GM23338 (cell line): ENCODE data around the gene KISS1. TPM values are rescaled to one million over a fixed set of nuclear protein-coding genes. Genes with fewer than 3 reads are reported as not detected.
A peak's percentile ranks its signal among the peaks of the same experiment; 100 is the strongest.

Experiments
- ATAC-seq: fragments of 200-7000 bp; cut with Tn5 transposase; 3 replicates; pipeline ENCODE4 v1.9.1; 2020
- DNase-seq: peaks from one replicate; pipeline ENCODE4 v3.0.0-alpha.2; 2015; ENCODE audit warnings: low spot score
- H2AFZ ChIP-seq: fragments of 200-600 bp; sonication (generic); 2 replicates; pipeline ENCODE4 v1.8.0; 2016; ENCODE audit warnings: antibody characterized with exemption, mild to moderate bottlenecking, moderate library complexity
- H3F3A ChIP-seq: fragments of 200-600 bp; sonication (generic); replicated peaks from 2 replicates; pipeline ENCODE4 v1.8.0; 2017; ENCODE audit warnings: antibody characterized with exemption, mixed run types, low read depth
- H3K27ac ChIP-seq: fragments of 200-600 bp; sonication (generic); 2 replicates; pipeline ENCODE4 v1.6.1; 2016; ENCODE audit warnings: low read depth
- H3K27me3 ChIP-seq: fragments of 200-600 bp; sonication (generic); 2 replicates; pipeline ENCODE4 v1.8.0; 2016; ENCODE audit warnings: mild to moderate bottlenecking, mixed run types, moderate library complexity; ENCODE audit not compliant: insufficient read depth
- H3K36me3 ChIP-seq: fragments of 200-600 bp; sonication (generic); 2 replicates; pipeline ENCODE4 v1.8.0; 2016; ENCODE audit warnings: mild to moderate bottlenecking; ENCODE audit not compliant: insufficient read depth
- H3K4me1 ChIP-seq: fragments of 200-600 bp; sonication (generic); 2 replicates; pipeline ENCODE4 v1.8.0; 2016; ENCODE audit warnings: mild to moderate bottlenecking, moderate library complexity; ENCODE audit not compliant: insufficient read depth
- H3K4me2 ChIP-seq: fragments of 200-600 bp; sonication (generic); 2 replicates; pipeline ENCODE4 v1.7.1; 2017; ENCODE audit warnings: mixed run types
- H3K4me3 ChIP-seq: fragments of 200-600 bp; sonication (generic); 2 replicates; pipeline ENCODE4 v1.6.1; 2016; ENCODE audit warnings: mixed run types
- H3K79me2 ChIP-seq: fragments of 200-600 bp; sonication (generic); replicated peaks from 2 replicates; pipeline ENCODE4 v1.8.0; 2017; ENCODE audit warnings: mild to moderate bottlenecking; ENCODE audit not compliant: insufficient read depth
- H3K9me2 ChIP-seq: fragments of 200-600 bp; sonication (generic); 2 replicates; pipeline ENCODE4 v1.8.0; 2017; ENCODE audit not compliant: insufficient read depth
- H4K20me1 ChIP-seq: fragments of 200-600 bp; sonication (generic); replicated peaks from 2 replicates; pipeline ENCODE4 v1.8.0; 2017; ENCODE audit warnings: mild to moderate bottlenecking; ENCODE audit not compliant: insufficient read depth
- H3K27ac Mint-ChIP-seq: 2 replicates; pipeline ENCODE4 v1.8.0; 2020; ENCODE audit warnings: inconsistent platforms, mild to moderate bottlenecking, moderate library complexity, mixed read lengths
- H3K27me3 Mint-ChIP-seq: 3 replicates; pipeline ENCODE4 v1.8.0; 2022; ENCODE audit warnings: low read depth, mild to moderate bottlenecking, moderate library complexity, mixed read lengths, inconsistent platforms; ENCODE audit not compliant: insufficient read depth, poor library complexity
- H3K36me3 Mint-ChIP-seq: 3 replicates; pipeline ENCODE4 v1.8.0; 2021; ENCODE audit warnings: low read depth, mild to moderate bottlenecking, inconsistent platforms, moderate library complexity, mixed read lengths
- H3K4me1 Mint-ChIP-seq: 3 replicates; pipeline ENCODE4 v1.8.0; 2020; ENCODE audit warnings: mild to moderate bottlenecking, inconsistent platforms, mixed read lengths
- H3K4me3 Mint-ChIP-seq: 3 replicates; pipeline ENCODE4 v1.8.0; 2021; ENCODE audit warnings: moderate library complexity, mild to moderate bottlenecking, inconsistent platforms, mixed read lengths
- H3K9me3 Mint-ChIP-seq: 3 replicates; pipeline ENCODE4 v1.8.0; 2020; ENCODE audit warnings: moderate library complexity, mild to moderate bottlenecking, inconsistent platforms, mixed read lengths
- CREB1 ChIP-seq: fragments of 250-450 bp; sonication (Bioruptor Pico); IDR thresholded peaks from 2 replicates; pipeline ENCODE4 v1.5.0; 2020; ENCODE audit warnings: low read depth, mild to moderate bottlenecking, moderate library complexity
- CTCF ChIP-seq, 2 experiments: fragments of 200-600 bp in 1 of 2; sonication (generic) in 1 of 2; conservative IDR thresholded peaks; 2 replicates each; pipeline versions ENCODE4 v1.5.1 to v1.6.1; 2016 to 2017; ENCODE audit warnings: antibody characterized with exemption in 2 of 2, low read depth in 2 of 2, mild to moderate bottlenecking in 2 of 2, moderate library complexity in 1 of 2
- ETS1 ChIP-seq: IDR thresholded peaks from 2 replicates; pipeline ENCODE4 v1.6.1; 2016; ENCODE audit warnings: antibody characterized with exemption
- EZH2 ChIP-seq: fragments of 200-600 bp; sonication (generic); IDR thresholded peaks from one replicate; pipeline ENCODE4 v1.8.0; 2017; ENCODE audit warnings: antibody characterized with exemption, mild to moderate bottlenecking, low read depth; ENCODE audit not compliant: unreplicated experiment
- EZH2phosphoT487 ChIP-seq: fragments of 200-600 bp; sonication (generic); IDR thresholded peaks from one replicate; pipeline ENCODE4 v1.8.1; 2018; ENCODE audit warnings: antibody characterized with exemption; ENCODE audit not compliant: unreplicated experiment
- JUNB ChIP-seq: IDR thresholded peaks from one replicate; pipeline ENCODE4 v1.6.1; 2016; ENCODE audit warnings: antibody characterized with exemption; ENCODE audit not compliant: unreplicated experiment
- NANOG ChIP-seq: IDR thresholded peaks from 2 replicates; pipeline ENCODE4 v1.6.1; 2016; ENCODE audit warnings: antibody characterized with exemption, borderline replicate concordance
- POLR2AphosphoS5 ChIP-seq: IDR thresholded peaks from 2 replicates; pipeline ENCODE4 v1.6.1; 2016; ENCODE audit warnings: antibody characterized with exemption, low read depth
- REST ChIP-seq: IDR thresholded peaks from one replicate; pipeline ENCODE4 v1.6.1; 2018; ENCODE audit warnings: antibody characterized with exemption; ENCODE audit not compliant: unreplicated experiment
- STAT1 ChIP-seq: IDR thresholded peaks from one replicate; pipeline ENCODE4 v1.6.1; 2016; ENCODE audit warnings: antibody characterized with exemption; ENCODE audit not compliant: unreplicated experiment
- ZNF114 ChIP-seq: fragments of 250-450 bp; sonication (Bioruptor Pico); IDR thresholded peaks from 2 replicates; pipeline ENCODE4 v1.5.0; 2020; ENCODE audit warnings: mild to moderate bottlenecking, moderate library complexity
- polyA plus RNA-seq: library from polyadenylated mRNA; unstranded; fragments of >200 nt; fragmentation: Nextera tagmentation; extraction: Ambion mirVana; gene quantifications from 2 replicates; pipeline ENCODE4 v1.2.1, GENCODE V29; 2016
- total RNA-seq: library from RNA; depleted of rRNA; stranded (reverse); fragments of >200 nt; shearing (Covaris generic); gene quantifications from 2 replicates; pipeline ENCODE4 v1.2.3, GENCODE V29; 2014

The KISS1 gene
- total and polyA plus RNA-seq, 2 experiments from 2014 or later = not detected

- TF ChIP-seq CTCF (conservative IDR thresholded peaks at IDR 0.05; ENCODE audit: low read depth in 2 of 2) (no peak), STAT1 (no peak), POLR2AphosphoS5 (no peak), ETS1 (no peak), ZNF114 (CRISPR knock-in tag) (no peak), EZH2 (no peak), EZH2phosphoT487 (no peak), NANOG (no peak)
These were observed 34.4 kb downstream of the KISS1 start (continued) for GRCh38 chr1:204161609-204162493.

GRCh38 chr1:204157962-204158361 is 38.3 kb downstream of the KISS1 start:
- H3K4me2 ChIP-seq = no peak overlapping the region
- no peak for TF ChIP-seq REST
- no peak for TF ChIP-seq JUNB
- no peak for TF ChIP-seq EZH2phosphoT487
- TF ChIP-seq CTCF (conservative IDR thresholded peaks at IDR 0.05; ENCODE audit: low read depth in 2 of 2) = 0 out of 4 replicates have a peak, but pooled peaks of 1 of the 2 experiments have one; percentile 9
- no peak for TF ChIP-seq ZNF114 (CRISPR knock-in tag)
- TF ChIP-seq ETS1 = no peak
- no peak for TF ChIP-seq CREB1
- H3K36me3 ChIP-seq = no peaks in the 10 kb centered on the region
- no peaks in the 10 kb centered on the region for H3K9me2 ChIP-seq
- no peak overlapping the region for H3K27ac Mint-ChIP-seq
- no peaks in the 10 kb centered on the region for H3K9me3 Mint-ChIP-seq
- no peak overlapping the region for H3K4me3 Mint-ChIP-seq
- no peak overlapping the region for H3K4me3 ChIP-seq
- no peaks in the 10 kb centered on the region for H3F3A ChIP-seq
- ATAC-seq = no peak
- no peak overlapping the region for H3K27ac ChIP-seq
- peaks cover 2% of the 10 kb centered on the region; the same call in 1 of the 2 replicates for H3K27me3 ChIP-seq
- H4K20me1 ChIP-seq = no peaks in the 10 kb centered on the region
- peaks cover 16% of the 10 kb centered on the region for H3K27me3 Mint-ChIP-seq
- H3K36me3 Mint-ChIP-seq = no peaks in the 10 kb centered on the region
- DNase-seq = no peak
- H3K4me1 Mint-ChIP-seq = peaks cover 6% of the 10 kb centered on the region; the same call in 2 of the 3 replicates
- no peaks in the 10 kb centered on the region for H3K79me2 ChIP-seq
- H3K4me1 ChIP-seq = no peaks in the 10 kb centered on the region; the same call in 1 of the 2 replicates
- H2AFZ ChIP-seq = no peak overlapping the region
